Adipocyte (in vitro differentiated cells): ENCODE data around the gene BCL2L11.

Source experiments
- DNase-seq: peaks from one replicate; pipeline ENCODE4 v3.0.0-alpha.2; 2015; ENCODE audit warnings: low read depth
- H3K27me3 ChIP-seq: replicated peaks from 2 replicates; pipeline ENCODE4 v1.7.0; 2013; ENCODE audit warnings: mild to moderate bottlenecking, low read length, moderate library complexity; ENCODE audit not compliant: control insufficient read depth, insufficient read depth
- H3K36me3 ChIP-seq: 2 replicates; pipeline ENCODE4 v1.7.0; 2013; ENCODE audit warnings: low read length, mild to moderate bottlenecking, moderate library complexity; ENCODE audit not compliant: control insufficient read depth, insufficient read depth, severe bottlenecking
- H3K4me1 ChIP-seq: 2 replicates; pipeline ENCODE4 v1.7.0; 2013; ENCODE audit warnings: mild to moderate bottlenecking, low read length, moderate library complexity; ENCODE audit not compliant: control insufficient read depth, insufficient read depth
- H3K4me3 ChIP-seq: 2 replicates; pipeline ENCODE4 v1.7.0; 2013; ENCODE audit warnings: mild to moderate bottlenecking, low read length, moderate library complexity
- H3K9ac ChIP-seq: 2 replicates; pipeline ENCODE4 v1.7.0; 2013; ENCODE audit warnings: mild to moderate bottlenecking, low read length, moderate library complexity
- H3K9me3 ChIP-seq: 2 replicates; pipeline ENCODE4 v1.7.0; 2013; ENCODE audit warnings: mild to moderate bottlenecking, low read length, moderate library complexity; ENCODE audit not compliant: control insufficient read depth

BCL2L11 gene

DNA sequence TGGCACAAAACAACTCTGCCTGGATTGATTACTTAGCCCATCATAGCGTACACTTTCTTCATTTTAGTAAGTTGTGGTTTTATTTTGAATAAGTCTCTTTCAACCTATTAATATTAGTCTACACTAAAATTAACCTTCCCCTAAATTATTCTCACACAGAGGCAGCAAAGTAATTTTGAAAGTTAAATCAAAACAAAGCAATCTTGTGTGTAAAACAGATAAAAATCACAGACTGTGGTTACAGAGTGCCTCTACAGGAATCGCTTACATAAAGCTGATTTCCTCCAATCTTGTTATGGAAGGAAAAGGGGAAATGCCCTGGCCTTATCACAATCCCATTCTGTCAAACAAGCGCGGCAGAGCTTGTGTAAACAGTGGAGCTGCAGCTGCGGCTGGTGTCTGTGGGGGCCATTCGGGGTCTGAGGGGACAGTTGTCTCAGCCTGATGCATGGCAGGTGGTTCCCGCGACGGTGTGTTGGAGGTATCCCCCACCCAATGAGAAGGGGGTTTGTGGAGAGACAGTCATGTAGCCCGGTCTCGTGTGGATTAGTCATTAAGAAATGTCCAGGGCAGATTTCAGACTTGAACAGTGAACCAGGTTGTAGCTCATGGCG, 42.1 kb downstream of the BCL2L11 start:
- DNase-seq, result no peak
- no peaks in the 10 kb centered on the region for H3K27me3 ChIP-seq
- H3K4me1 ChIP-seq, result peaks cover 20% of the 10 kb centered on the region
- no peaks in the 10 kb centered on the region for H3K36me3 ChIP-seq
- H3K9me3 ChIP-seq, result no peaks in the 10 kb centered on the region
- no peak overlapping the region for H3K4me3 ChIP-seq
- H3K9ac ChIP-seq, result no peak overlapping the region

DNA sequence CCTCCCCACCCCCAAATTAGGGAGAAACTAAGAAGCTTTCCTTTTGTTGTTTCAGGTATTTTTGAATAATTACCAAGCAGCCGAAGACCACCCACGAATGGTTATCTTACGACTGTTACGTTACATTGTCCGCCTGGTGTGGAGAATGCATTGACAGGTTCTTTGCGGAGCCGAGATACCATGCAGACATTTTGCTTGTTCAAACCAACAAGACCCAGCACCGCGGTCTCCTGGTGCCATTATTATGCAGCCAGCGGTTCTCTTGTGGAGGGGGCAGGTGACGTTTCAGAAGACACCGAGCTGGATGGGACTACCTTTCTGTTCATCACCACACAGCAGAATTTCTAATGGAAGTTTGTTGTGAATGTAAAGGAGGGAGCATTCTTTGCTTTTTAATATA, 43.4 kb downstream of the BCL2L11 start:
- Histone ChIP-seq H3K9ac (no peak overlapping the region), H3K27me3 (no peaks in the 10 kb centered on the region), H3K4me3 (no peak overlapping the region), H3K36me3 (no peaks in the 10 kb centered on the region), H3K9me3 (no peaks in the 10 kb centered on the region), H3K4me1 (peaks cover 27% of the 10 kb centered on the region)
- DNase-seq, result no peak

- DNase-seq, result no peak
- Histone ChIP-seq H3K9me3 (no peaks in the 10 kb centered on the region), H3K4me1 (peaks cover 27% of the 10 kb centered on the region), H3K27me3 (no peaks in the 10 kb centered on the region), H3K4me3 (no peak overlapping the region), H3K36me3 (no peaks in the 10 kb centered on the region), H3K9ac (no peak overlapping the region)
Measured at GRCh38 chr2:111165084-111165483, 44.4 kb downstream of the BCL2L11 start.

- no peaks in the 10 kb centered on the region for H3K9me3 ChIP-seq
- peaks cover under 1% of the 10 kb centered on the region for H3K27me3 ChIP-seq
- H3K36me3 ChIP-seq, result no peaks in the 10 kb centered on the region
- no peak for DNase-seq
- no peak overlapping the region for H3K4me3 ChIP-seq
- H3K4me1 ChIP-seq, result peaks cover 17% of the 10 kb centered on the region
- no peak overlapping the region for H3K9ac ChIP-seq
Measured at GRCh38 chr2:111166115-111166514, 45.4 kb downstream of the BCL2L11 start.

- no peak for DNase-seq
- H3K4me3 ChIP-seq, result no peak overlapping the region
- H3K4me1 ChIP-seq, result peaks cover 17% of the 10 kb centered on the region
- no peaks in the 10 kb centered on the region for H3K36me3 ChIP-seq
- H3K9me3 ChIP-seq, result no peaks in the 10 kb centered on the region
- no peak overlapping the region for H3K9ac ChIP-seq
- peaks cover 4% of the 10 kb centered on the region for H3K27me3 ChIP-seq
Measured at GRCh38 chr2:111167076-111167862, 46.6 kb downstream of the BCL2L11 start.

GRCh38 chr2:111167863-111168162, 47.1 kb downstream of the BCL2L11 start:
- H3K36me3 ChIP-seq, result no peaks in the 10 kb centered on the region
- no peak for DNase-seq
- H3K9ac ChIP-seq, result no peak overlapping the region
- no peaks in the 10 kb centered on the region for H3K9me3 ChIP-seq
- peaks cover 4% of the 10 kb centered on the region for H3K27me3 ChIP-seq
- H3K4me3 ChIP-seq, result no peak overlapping the region
- peaks cover 17% of the 10 kb centered on the region for H3K4me1 ChIP-seq

DNA sequence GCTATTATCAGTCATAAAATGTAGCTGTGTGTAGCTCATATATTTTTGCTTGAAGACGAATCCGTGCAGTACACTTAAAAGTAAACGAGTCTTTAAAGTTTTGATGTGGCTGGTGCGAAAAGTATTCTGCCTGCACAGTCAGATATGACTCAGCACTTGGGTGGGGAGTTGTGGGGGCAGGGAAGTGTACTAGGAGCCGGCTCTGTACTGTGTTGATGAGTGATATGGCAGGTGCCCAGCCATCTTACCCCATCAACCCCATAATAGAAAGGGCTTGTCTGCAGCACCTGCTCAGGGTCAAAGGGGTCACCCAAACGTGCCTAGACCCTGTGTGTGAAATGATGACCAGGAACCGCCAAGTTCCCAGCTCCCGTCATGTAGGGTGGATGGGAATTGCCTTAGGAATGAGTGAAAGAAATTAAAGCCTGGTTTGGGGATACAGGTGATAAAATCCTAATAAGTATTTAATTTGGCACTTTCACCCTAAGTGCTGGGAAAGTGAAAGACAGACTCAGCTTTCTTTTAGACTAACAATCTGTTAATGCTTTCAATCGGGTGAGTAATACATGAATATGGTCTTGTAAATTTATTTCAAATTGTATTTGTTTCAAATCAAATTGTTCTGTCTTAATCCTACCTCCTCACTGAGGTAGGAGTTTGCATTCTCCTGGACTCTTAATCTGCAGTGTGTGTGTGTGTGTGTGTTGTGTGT, 48.0 kb downstream of the BCL2L11 start:
- Histone ChIP-seq H3K36me3 (no peaks in the 10 kb centered on the region), H3K4me1 (peaks cover 17% of the 10 kb centered on the region), H3K4me3 (no peak overlapping the region), H3K9me3 (no peaks in the 10 kb centered on the region), H3K27me3 (peaks cover 4% of the 10 kb centered on the region), H3K9ac (no peak overlapping the region)
- DNase-seq, result peak; percentile 76

GRCh38 chr2:111169268-111169667, 48.6 kb downstream of the BCL2L11 start:
- no peak for DNase-seq
- peaks cover 17% of the 10 kb centered on the region for H3K4me1 ChIP-seq
- peaks cover 4% of the 10 kb centered on the region for H3K27me3 ChIP-seq
- no peak overlapping the region for H3K9ac ChIP-seq
- no peaks in the 10 kb centered on the region for H3K9me3 ChIP-seq
- H3K4me3 ChIP-seq, result no peak overlapping the region
- H3K36me3 ChIP-seq, result no peaks in the 10 kb centered on the region

GRCh38 chr2:111169924-111170323, 49.2 kb downstream of the BCL2L11 start:
- H3K4me3 ChIP-seq, result no peak overlapping the region
- peaks cover 4% of the 10 kb centered on the region for H3K27me3 ChIP-seq
- no peaks in the 10 kb centered on the region for H3K9me3 ChIP-seq
- DNase-seq, result no peak
- H3K4me1 ChIP-seq, result peaks cover 12% of the 10 kb centered on the region
- no peak overlapping the region for H3K9ac ChIP-seq
- no peaks in the 10 kb centered on the region for H3K36me3 ChIP-seq

GRCh38 chr2:111171337-111171930, 50.7 kb downstream of the BCL2L11 start:
- Histone ChIP-seq H3K9ac (no peak overlapping the region), H3K36me3 (no peaks in the 10 kb centered on the region), H3K9me3 (no peaks in the 10 kb centered on the region), H3K27me3 (peaks cover 4% of the 10 kb centered on the region), H3K4me1 (peaks cover 7% of the 10 kb centered on the region), H3K4me3 (no peak overlapping the region)
- DNase-seq, result no peak

DNA sequence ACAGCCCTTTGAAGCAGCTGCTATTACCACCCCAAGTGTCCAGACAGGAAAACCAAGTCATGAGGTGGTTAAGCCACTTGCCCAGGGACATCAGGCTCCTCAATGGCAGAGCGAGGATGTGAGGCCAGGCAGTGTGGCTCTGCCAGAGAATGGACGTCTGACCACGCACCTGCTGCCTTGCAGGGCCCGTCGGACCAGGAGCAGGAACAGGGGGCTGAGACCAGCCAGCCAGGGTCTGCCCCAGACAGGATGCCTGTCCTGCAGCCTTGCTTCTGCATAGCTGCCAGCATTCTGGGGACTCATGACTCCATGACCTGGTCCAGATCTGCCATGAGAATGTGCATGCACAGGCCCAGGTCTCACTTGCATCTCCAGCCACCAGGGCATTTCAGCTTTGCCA, 52.0 kb downstream of the BCL2L11 start:
- no peaks in the 10 kb centered on the region for H3K9me3 ChIP-seq
- peaks cover 4% of the 10 kb centered on the region for H3K27me3 ChIP-seq
- peaks cover 7% of the 10 kb centered on the region for H3K4me1 ChIP-seq
- no peak overlapping the region for H3K9ac ChIP-seq
- H3K4me3 ChIP-seq, result no peak overlapping the region
- H3K36me3 ChIP-seq, result no peaks in the 10 kb centered on the region
- no peak for DNase-seq
